ENCODE measurements around the gene CAD.

DNA sequence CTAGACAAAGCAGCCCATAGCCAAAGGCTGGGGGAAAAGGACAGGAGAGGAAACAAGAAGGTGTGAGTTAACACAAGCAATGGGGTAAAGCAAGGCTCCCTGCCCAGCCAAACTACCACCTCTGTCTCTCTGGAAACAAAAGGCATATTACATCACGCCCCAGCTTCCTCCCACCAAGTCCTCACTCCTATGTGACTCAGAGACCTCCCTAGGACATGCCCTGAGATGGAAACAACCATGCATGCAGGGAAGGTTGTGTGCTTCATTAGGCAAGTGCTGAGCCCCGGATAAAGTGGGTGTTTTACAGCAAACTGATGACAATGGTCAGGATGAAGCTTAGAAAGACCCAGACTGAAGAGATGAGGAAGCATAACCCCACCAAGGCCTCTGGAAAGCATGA lies 14.3 kb upstream of the CAD start:
- TF ChIP-seq CTCF (IDR thresholded peaks at IDR 0.05), result no peak
- no peak for TF ChIP-seq POLR2A (IDR thresholded peaks at IDR 0.05)
